Retinal pigment epithelial cell (primary cell): ENCODE results near the gene HOXC12.

Experiments
- DNase-seq: peaks from one replicate; pipeline ENCODE4 v3.0.0-alpha.2; 2010; ENCODE audit warnings: low read depth
- H3K4me3 ChIP-seq: 2 replicates; pipeline ENCODE4 v1.5.1; 2011; ENCODE audit warnings: mild to moderate bottlenecking, low read length, control low read depth, moderate library complexity
- TF ChIP-seq, protein P1 (sequence below): conservative IDR thresholded peaks from 2 replicates; pipeline ENCODE4 v1.5.1; 2011; ENCODE audit warnings: low read depth, low read length, control low read depth, inconsistent platforms

HOXC12 gene

GRCh38 chr12:53937099-53937498, 17.6 kb upstream of the HOXC12 start:
- DNase-seq: no peak
- H3K4me3 ChIP-seq: no peak overlapping the region
- TF ChIP-seq, protein P1, sequence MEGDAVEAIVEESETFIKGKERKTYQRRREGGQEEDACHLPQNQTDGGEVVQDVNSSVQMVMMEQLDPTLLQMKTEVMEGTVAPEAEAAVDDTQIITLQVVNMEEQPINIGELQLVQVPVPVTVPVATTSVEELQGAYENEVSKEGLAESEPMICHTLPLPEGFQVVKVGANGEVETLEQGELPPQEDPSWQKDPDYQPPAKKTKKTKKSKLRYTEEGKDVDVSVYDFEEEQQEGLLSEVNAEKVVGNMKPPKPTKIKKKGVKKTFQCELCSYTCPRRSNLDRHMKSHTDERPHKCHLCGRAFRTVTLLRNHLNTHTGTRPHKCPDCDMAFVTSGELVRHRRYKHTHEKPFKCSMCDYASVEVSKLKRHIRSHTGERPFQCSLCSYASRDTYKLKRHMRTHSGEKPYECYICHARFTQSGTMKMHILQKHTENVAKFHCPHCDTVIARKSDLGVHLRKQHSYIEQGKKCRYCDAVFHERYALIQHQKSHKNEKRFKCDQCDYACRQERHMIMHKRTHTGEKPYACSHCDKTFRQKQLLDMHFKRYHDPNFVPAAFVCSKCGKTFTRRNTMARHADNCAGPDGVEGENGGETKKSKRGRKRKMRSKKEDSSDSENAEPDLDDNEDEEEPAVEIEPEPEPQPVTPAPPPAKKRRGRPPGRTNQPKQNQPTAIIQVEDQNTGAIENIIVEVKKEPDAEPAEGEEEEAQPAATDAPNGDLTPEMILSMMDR: no peak

DNA sequence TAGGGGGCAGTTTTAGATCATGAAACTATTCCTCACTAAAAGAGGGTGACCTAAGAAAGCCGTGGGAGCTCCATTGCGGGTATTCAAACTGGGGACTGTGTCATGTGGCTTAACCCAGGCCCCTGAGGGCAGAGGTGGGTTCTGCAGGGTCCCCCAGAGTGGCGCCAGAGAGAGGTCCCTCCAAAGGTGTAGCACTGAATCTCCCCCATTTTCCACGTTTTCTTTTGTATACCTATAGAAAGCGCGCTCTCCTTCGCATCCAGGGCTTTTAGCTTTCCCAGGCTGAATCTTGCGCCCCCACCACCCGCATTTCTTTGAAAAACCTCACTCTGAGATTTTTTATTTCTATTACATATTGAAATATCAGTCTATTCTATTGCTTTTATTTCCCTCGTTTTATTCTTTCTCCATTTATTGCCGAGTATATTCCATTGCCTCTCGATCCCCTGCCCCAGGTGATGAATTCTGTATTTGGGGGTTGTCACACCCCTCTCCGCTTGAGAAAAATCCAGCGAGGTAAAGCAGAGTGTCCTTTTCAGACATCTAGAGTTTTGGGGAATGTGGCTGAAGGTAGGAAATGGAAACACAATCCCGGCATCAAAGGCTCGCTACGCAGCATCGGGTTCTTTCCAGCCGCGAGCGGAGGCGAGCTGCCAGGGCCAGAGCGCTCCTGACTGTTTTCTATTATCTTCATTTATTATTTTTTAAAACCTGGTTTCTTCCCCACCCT, 16.9 kb upstream of the HOXC12 start:
- TF ChIP-seq, protein P1: no peak
- DNase-seq: no peak
- H3K4me3 ChIP-seq: no peak overlapping the region

GRCh38 chr12:53938326-53939140, 16.2 kb upstream of the HOXC12 start, which contains the start of gene HOXC13:
HOXC13 (plus strand) TSS chr12:53938831; CDS start chr12:53938907, 76 bp downstream.
- no peak within 1 kb of the TSS for H3K4me3 ChIP-seq
- TF ChIP-seq, protein P1: no peak

DNA sequence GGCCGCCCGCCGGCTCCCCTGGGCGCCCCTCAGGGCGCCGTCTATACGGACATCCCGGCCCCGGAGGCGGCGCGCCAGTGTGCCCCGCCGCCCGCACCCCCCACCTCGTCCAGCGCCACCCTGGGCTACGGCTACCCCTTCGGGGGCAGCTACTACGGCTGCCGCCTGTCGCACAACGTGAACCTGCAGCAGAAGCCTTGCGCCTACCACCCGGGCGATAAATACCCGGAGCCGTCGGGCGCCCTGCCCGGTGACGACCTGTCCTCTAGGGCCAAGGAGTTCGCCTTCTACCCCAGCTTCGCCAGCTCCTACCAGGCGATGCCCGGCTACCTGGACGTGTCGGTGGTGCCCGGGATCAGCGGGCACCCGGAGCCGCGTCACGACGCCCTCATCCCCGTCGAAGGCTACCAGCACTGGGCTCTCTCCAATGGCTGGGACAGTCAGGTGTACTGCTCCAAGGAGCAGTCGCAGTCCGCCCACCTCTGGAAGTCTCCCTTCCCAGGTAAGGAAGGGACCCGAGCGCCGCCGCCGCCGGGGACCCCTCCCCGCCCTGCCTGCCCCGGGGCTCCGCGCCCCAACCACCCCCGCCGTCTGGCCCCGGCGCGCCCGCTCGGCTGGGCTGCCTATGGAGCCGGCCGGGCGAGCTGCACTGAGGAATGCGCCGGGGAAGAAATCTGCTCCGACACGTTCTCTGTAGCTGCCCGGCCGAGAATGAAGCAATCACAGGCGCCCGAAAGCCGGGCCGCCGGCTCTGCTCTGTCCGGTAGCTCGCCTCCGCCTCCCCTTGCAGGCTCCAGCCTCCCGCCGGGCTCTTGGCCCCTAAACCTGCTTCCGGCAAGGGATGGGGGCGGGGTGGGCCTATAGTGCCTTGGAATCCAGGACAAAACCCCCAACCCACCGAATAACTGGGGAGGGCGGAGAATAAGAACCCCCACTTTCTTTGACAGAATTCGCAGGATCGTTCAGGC, 15.3 kb upstream of the HOXC12 start:
- DNase-seq: no peak
- TF ChIP-seq, protein P1: no peak
- H3K4me3 ChIP-seq: no peak overlapping the region

More at GRCh38 chr12:53938326-53939140, 16.2 kb upstream of the HOXC12 start, which contains the start of gene HOXC13:
- no peak for DNase-seq

DNA sequence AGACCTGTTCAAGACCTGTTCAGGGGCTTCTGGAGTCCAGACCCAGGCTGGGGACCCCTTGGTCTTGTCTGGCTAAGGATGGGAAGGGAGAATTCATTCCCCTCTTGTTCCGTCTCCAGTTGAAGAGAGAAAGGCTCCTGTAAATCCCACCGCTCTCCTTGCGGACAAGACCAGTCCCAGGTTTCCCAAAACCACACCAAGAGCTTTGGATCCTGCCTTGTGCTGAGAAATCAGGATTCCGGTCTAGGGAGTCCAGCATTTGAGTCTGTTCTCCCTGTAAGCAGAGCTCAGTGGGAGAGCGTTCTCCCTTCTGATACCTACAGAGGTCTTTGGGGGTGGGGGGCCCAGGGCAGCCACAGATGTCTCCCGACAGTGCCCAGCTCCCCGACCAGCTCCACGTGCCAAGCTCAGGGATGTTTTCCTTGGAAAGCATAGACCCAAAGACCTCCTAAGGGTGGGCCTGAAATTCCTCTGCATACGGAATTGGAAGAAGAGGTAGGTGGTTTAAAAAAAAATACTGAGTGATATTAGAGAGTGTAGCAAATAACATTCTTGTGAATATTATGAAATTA, 14.2 kb upstream of the HOXC12 start:
- TF ChIP-seq, protein P1: no peak
- H3K4me3 ChIP-seq: no peak overlapping the region
- no peak for DNase-seq

DNA sequence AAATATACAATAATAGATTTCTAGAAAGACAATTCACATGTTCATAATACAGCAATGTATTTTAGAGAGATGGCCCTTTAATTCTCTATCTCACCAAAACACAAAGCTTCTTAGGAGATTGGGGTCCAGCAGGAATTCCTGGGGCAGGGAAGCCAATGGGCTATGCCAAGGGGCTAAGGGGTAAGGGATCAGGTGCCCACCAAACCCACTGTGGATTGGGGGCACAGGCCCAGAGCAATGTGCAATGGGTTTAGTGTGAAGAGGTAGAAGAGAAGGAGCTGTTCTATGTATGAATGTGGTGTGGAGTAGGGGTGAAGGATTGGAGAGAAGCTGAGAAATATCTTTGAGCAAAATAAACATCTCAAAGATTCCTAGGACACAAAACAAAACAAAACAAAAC, 13.5 kb upstream of the HOXC12 start:
- H3K4me3 ChIP-seq: no peak overlapping the region
- TF ChIP-seq, protein P1: no peak
- DNase-seq: no peak
